Fibroblast of pulmonary artery (primary cell): ENCODE data around the gene MAPK9.

ENCODE experiments used
- DNase-seq: peaks from one replicate; pipeline ENCODE4 v3.0.0-alpha.2; 2010; ENCODE audit warnings: low read depth
- H3K4me3 ChIP-seq: replicated peaks from 2 replicates; pipeline ENCODE4 v1.5.1; 2011; ENCODE audit warnings: low read depth, mild to moderate bottlenecking, control low read depth, low read length, moderate library complexity
- CTCF ChIP-seq: IDR thresholded peaks from 2 replicates; pipeline ENCODE4 v1.5.1; 2011; ENCODE audit warnings: mild to moderate bottlenecking, control low read depth, low read length, inconsistent platforms; ENCODE audit errors: missing control alignments

Gene MAPK9

GRCh38 chr5:180208038-180208434, 83.8 kb downstream of the MAPK9 start:
- no peak overlapping the region for H3K4me3 ChIP-seq
- TF ChIP-seq CTCF: no peak
- DNase-seq: no peak

- TF ChIP-seq CTCF: no peak
- no peak overlapping the region for H3K4me3 ChIP-seq
- no peak for DNase-seq
Measured at GRCh38 chr5:180207593-180207992, 84.3 kb downstream of the MAPK9 start.

GRCh38 chr5:180206993-180207392, 84.9 kb downstream of the MAPK9 start:
- no peak for TF ChIP-seq CTCF
- no peak overlapping the region for H3K4me3 ChIP-seq
- DNase-seq: no peak

- no peak for TF ChIP-seq CTCF
- no peak for DNase-seq
Measured at GRCh38 chr5:180205916-180206315, 86.0 kb downstream of the MAPK9 start.

GRCh38 chr5:180204276-180204819, 87.5 kb downstream of the MAPK9 start:
- no peak overlapping the region for H3K4me3 ChIP-seq
- no peak for DNase-seq
- no peak for TF ChIP-seq CTCF

More at GRCh38 chr5:180205916-180206315, 86.0 kb downstream of the MAPK9 start:
- no peak overlapping the region for H3K4me3 ChIP-seq

- no peak for DNase-seq
- H3K4me3 ChIP-seq: no peak overlapping the region
- TF ChIP-seq CTCF: no peak
Measured at GRCh38 chr5:180202939-180203573, 88.8 kb downstream of the MAPK9 start.
